Endometrial microvascular endothelial cells (primary cell): ENCODE data around the gene ZBTB43. TPM values are rescaled to one million over a fixed set of nuclear protein-coding genes. Genes with fewer than 3 reads are reported as not detected.
"Not testable (repeated sequence)": the region's sequence is repeated elsewhere in the genome, so short reads cannot be mapped to it uniquely, and the experiment has no call there.

Experiments
- in situ Hi-C: cut with HindIII; loops from 2 replicates; pipeline ENCODE4 v1.10.0; 2017; ENCODE audit warnings: low sequenced_read_pairs, low pct_unique_long_range_greater_than_20kb; ENCODE audit errors: inconsistent ontology term
- total RNA-seq: library from RNA; depleted of rRNA; stranded (reverse); fragments of >200 nt; gene quantifications from one replicate; pipeline ENCODE4 v1.2.3, GENCODE V29; 2015; ENCODE audit errors: inconsistent ontology term

Gene ZBTB43
- total RNA-seq, 1 donor from 2014 or later: 4.3 TPM

DNA sequence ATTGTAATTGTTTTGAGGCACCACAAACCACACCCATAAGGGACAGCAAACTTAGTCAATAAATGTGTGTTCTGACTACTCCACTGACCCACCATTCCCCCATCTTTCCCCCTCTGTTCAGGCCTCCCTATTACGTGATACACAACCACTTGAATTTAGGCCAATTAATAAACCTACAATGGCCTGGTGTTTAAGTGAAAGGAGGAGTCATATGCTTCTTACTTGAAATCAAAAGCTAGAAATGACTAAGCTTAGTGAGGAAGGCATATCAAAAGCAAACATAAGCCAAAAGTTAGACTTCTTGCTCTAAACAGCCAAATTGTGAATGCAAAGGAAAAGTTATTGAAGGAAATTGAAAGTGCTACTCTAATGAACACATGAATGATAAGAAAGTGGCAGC lies 14.6 kb downstream of the ZBTB43 start:
- in situ Hi-C loops: no loop called here

DNA sequence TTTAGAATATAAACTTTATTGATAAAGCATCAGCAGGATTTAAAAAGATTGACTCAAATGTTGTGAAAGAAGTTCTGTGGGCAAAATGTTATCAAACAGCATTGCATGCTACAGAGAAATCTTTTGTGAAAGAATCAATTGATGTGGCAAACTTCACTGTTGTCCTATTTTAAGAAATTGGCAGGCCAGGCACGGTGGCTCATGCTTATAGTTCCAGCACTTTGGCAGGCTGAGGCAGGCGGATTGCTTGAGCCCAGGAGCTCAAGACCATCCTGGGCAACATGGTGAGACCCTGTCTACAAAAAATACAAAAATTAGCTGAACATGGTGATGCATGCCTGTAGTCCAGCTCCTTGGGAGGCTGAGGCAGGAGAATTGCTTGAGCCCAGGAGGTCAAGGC lies 17.4 kb downstream of the ZBTB43 start:
- in situ Hi-C loops: no loop called here

DNA sequence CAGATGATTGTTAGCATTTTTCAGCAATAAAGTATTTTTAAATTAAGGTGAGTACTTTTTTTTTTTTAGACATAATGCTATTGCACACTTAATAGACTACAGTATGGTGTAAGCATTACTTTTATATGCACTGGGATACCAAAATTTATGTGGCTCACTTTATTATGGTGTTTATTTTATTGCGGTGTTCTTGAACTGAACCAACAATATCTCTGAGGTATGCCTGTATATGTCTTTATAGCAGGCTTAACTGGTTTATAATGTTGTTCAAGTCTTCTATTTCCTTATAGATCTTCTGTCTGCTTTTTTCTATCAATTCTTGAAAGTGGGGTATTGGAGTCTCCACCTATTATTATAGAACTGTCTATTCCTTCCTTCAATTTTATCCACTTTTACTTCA lies 18.0 kb downstream of the ZBTB43 start:
- in situ Hi-C loops: no loop called here

DNA sequence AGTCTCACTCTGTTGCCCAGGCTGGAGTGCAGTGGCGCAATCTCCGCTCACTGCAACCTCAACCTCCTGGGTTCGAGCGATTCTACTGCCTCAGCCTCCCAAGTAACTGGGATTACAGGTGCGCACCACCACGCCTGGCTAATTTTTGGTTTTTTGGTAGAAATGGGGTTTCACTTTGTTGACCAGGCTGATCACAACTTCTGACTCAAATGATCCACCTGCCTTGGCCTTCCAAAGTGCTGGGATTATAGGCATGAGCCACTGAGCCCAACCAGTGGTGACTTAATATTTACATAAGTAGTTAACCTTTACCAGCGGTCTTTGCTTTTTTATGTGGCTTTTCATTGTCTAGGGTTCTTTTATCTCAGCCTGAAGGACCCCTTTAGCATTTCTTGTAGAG lies 19.2 kb downstream of the ZBTB43 start:
- in situ Hi-C loops: not testable (repeated sequence)

DNA sequence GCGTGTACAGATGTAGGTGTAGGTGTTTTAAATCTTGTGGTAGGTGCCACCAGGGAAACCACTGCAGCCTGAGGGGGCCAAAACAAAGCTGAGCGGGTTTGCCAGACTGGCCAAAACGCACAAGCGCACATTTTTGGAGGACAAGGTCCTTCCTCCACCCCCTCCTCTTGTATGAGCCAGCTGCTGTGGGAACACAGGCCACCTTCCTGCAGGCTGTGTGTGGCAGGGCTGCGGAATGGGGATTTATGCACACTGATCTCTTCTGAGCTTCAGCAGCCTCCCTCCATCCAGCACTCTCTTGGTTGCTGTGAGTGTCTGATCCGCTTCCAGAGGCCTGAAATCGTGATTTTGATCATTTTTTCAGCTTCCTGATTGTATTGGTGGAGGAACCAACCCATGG lies 22.4 kb downstream of the ZBTB43 start:
- in situ Hi-C loops: no loop called here

DNA sequence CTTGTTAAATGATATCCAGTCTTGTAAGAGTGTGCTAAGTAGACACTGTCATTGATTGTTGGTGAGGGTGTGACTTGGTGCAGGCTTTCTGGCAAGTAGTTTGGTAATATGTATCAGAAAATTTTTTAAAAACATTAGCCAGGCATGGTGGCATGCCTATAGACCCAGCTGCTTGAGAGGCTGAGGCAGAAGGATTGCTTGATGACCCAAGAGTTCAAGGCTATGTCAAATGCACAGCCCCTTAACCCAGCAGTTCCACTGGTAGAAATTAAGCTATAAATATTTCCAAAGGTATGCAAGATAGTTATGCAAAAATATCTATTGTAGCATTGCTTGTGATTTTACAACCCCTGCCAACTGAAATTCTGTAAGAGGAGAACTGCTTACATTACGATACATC lies 24.2 kb downstream of the ZBTB43 start:
- in situ Hi-C loops: no loop called here

DNA sequence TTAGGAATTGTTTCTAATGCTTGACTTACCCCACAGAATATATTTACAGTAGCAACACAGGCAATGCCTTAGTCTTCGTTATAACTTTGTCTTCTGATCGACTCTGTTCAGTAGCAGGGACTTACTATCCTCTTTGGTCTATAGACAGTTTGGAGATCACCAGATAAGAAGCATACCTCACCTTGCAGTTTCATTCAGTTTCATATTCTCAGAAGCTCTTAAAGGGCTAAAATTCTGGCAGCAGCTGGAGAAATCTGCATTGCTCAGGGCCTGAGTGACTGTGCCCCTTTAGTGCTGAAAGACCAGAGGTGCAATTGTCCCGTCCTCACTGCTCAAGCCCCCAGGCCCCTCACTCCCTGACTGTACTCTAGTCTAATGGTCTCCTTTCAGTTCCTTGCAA lies 26.0 kb downstream of the ZBTB43 start:
- in situ Hi-C loops: no loop called here

DNA sequence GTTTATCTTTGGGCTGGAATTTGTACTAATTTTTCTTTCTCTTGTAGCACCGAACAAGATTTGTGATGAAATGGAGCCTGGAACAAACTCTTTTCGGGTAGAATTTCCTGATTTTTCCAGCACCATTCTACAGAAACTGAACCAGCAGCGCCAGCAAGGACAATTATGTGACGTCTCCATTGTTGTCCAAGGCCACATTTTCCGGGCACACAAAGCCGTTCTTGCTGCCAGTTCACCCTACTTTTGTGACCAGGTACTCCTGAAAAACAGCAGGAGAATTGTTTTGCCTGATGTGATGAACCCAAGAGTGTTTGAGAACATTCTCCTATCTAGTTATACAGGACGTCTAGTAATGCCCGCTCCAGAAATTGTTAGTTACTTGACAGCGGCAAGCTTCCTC lies 27.6 kb downstream of the ZBTB43 start:
- in situ Hi-C loops: no loop called here

DNA sequence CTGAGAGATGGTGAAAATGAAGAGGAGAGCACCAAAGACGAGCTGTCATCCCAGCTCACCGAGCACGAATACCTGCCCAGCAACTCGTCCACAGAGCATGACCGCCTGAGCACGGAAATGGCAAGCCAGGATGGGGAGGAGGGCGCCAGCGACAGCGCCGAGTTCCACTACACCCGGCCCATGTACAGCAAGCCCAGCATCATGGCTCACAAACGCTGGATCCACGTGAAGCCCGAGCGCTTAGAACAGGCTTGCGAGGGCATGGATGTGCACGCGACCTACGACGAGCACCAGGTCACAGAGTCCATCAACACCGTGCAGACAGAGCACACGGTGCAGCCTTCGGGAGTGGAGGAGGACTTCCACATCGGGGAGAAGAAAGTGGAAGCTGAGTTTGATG lies 28.2 kb downstream of the ZBTB43 start:
- in situ Hi-C loops: no loop called here

DNA sequence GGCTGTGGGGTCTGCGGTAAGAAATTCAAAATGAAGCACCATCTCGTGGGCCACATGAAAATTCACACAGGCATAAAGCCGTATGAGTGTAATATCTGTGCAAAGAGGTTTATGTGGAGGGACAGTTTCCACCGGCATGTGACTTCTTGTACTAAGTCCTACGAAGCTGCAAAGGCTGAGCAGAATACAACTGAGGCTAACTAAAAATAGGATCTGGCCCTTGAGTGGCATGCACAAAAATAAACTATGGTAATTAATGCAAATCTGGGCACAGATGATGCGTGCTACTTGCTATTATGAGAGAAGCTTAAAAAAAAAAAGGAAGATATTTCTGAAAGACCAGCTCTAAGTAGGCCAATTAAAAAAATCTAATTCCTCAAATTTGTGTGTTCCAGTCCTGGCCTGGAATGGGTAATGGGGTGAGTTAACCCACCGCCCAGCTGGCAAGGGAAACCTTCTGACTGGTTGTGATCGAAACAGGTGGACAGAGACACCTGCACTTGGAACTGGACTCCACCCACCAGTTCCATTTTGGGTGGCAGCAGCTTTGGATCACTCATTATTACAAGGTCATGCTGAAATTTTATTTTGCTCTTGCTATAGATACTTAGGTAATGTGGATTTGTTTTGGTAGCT lies 29.0 kb downstream of the ZBTB43 start:
- in situ Hi-C loops: no loop called here

DNA sequence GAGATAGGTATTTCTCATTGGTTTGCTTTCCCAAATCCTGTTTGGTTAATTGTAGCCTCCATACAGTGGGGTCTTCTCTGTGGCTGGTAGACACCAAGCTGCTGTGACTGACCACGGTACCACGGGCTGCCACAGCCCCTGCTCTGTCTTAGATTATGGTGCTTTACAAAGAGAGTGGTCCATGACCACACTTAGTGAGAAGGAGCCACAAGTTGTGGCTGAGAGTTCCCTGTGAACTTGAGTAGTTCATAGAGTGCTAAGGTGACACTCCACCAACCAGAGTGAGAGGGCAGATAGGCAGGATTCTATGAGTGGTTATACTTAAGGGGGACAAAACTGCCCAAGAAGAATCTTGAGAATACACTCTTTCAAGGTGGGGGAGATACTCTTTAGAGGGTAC lies 29.8 kb downstream of the ZBTB43 start:
- in situ Hi-C loops: no loop called here

DNA sequence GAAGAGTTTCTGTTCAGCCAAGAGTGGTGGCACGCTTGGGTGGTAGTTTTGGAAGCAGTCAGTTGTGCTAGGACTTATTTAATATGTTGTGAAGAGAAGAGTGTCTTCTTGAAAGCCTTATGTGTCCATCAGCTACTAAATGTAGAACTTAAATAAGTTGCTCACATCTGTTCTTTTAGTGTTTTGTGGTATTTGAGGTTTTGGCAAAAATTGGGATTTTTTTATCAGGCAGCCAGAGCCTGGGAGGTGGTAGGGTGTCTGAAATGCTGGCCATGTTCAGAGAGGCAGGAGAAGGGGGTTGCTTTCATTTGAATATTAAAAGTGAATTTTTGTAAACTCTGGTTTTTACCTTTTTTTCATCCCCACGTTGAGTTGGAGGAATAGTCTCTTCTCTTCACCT lies 31.4 kb downstream of the ZBTB43 start:
- in situ Hi-C loops: no loop called here

DNA sequence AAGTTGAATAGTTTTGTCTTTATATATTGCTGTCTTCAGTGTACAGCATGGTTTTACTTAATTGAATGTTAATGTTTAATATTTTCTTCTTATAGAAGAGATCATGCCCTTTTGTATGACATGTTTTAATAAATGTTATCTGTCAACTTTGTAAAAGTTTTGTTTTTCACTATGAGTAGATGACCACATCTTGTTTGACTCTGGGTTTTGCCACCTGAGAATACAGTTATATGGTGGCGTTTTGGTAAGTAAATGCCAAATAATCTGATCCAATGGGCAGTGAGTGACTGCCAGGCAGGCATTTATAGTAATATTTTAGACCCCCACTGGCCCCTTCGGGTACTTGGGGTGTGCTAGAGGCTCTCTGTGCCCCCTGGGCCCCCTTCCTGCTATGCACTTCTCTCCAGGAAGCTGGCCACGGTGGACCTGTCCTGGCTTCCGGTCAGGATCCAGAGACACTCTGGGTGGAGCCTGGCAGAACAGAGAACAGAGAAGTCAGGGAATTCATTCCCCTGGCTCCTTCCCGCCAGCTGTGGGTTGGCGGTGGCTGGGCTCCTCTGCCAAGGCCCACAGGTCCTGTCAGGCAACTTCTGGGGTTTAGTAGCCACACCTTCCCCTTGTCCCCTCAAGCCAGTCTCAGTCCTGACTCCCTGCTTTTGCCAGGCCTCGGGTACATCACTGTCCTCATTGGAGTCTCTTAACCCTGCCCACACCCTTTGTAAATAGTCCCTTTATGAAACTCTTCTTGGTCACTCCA lies 33.4 kb downstream of the ZBTB43 start:
- in situ Hi-C loops: no loop called here

DNA sequence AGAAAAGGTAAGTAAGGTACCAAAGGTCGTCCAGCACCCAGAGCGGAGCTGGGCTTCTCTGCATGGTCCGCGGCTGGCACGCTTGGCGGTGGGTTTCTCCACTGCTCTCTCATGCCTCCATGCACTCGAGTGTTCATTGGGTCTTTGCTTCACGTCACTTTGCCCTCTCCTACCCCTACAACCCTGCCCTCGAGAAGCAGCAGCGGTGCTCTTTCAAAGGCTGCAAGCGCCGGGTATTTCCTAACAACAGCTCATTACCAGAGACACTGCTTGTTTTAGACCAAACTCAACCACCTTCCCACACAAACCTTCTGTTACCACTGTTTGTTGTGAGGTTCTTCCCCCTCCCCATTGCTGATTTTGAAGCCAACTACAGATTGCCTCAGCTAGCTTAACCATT lies 34.1 kb downstream of the ZBTB43 start:
- in situ Hi-C loops: no loop called here

DNA sequence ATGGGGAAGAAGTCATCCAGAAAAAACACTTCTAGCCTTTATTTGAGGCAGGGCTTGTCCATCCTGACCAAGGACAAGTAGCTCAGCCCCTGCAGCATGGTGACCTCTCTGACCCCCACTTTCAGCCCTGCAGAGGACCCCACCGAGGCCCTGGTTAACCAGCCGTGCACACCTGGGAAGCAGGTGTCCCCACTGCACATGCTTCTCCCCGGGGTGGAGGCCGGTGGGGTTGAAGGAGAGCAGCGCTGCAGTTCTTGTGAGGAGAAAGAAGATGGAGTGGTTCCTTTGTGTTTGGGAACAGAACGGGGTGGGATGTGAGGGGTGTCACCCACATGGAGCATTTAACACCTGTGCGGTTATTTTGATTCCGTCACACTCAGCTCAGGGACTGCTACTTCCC lies 34.5 kb downstream of the ZBTB43 start:
- in situ Hi-C loops: no loop called here

DNA sequence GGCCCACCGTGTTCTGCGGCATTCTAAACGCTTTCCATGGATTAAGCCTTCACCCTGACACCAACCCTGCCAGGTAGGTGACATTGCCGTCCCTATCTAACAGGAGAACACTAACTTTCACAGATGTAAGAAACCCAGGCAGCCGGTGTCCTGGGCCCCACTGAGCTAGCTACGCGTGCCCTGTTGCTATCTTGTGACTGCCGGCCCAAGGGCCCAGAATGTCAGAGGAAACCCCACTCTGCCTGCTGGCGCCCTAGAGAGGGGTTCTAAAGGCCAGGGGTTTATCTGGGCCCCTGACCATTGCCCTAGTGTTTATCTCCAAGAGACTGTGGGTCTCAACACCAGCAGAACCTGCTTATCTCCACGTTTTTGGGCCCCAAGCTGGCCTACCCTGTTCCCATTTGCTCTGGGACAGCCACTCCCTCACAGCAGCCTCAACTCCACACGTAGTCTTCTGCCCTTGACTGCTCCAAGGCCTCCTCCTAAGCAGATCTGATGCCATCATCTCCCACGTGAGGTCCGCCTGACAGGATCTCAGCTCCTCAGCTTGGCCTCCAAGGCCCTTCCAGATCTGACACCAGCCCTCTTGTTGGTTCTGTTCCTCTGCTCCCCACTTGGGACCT lies 37.5 kb downstream of the ZBTB43 start:
- in situ Hi-C loops: no loop called here

DNA sequence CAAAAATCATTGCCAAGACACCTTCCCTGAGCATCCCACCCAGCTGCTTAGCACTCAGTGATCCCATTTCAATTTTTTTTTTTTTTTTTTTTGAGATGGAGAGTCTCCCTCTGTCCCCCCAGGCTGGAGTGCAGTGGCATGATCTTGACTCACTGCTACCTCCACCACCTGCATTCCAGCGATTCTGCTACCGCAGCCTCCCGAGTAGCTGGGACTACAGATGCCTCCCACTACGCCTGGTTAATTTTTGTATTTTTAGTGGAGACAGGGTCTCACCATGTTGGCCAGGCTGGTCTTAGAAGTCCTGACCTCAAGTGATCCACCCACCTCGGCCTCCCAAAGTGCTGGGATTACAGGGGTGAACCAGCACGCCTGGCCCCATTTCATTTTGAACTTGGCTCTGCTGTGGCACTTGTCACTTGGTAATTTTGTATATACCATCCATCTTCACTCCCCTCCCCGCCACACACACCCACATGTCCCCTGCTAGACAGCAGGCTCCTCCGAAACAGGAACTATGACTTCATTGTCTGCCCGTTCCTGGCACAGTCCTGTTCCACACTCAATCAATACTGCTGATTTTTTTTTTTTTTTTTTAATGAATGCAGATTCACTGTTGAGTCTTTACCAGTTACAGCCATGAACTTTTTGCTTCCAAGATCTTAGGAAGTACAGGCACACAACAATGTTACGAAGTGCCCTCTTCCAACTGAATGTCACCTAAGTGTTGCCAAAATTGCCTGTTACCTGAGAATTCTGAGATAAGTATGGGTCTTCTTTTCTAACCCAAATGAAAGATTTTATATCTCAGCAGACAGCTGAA lies 38.3 kb downstream of the ZBTB43 start:
- in situ Hi-C loops: no loop called here

DNA sequence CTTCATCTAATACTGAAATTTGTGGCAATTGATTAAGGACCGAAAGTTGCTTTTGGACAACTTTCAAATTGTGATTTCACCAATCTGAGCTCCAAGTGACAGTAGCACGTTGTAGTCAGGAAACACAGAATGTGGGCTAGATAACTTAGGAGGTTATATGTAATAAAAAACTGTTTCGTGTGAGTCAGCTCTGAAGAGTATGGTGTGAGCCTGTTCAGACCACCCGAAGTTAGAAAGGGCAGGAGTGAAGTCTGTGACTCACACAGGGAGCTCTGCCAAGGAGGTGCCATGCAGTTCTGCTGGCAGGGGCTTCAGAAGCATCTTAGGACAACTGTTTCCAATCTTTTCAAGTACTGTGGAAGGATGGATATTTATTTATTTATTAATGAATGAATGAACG lies 39.2 kb downstream of the ZBTB43 start:
- in situ Hi-C loops: no loop called here

DNA sequence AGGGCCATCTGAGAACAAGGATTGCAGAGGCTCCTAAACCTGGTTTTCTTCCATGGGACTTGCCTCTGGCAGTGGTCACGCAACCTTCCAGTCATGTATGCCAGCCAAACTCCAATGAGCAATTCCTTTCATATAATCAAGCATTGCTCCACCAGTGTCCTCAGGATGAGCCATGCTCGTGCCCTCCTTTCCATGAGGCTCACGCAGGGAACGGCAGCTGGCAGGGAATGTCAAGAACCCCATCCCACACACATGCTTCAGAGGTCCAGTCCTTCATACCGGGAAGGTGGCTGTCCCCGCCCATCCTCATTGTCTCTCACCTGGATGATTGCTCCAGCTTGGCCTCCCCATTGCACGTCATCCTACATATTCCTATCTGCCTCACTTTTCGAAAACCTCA lies 42.2 kb downstream of the ZBTB43 start:
- in situ Hi-C loops: no loop called here
